Transverse colon (tissue), 4 donors: ENCODE measurements around the gene CYBC1. TPM values are rescaled to one million over a fixed set of nuclear protein-coding genes. Genes with fewer than 3 reads are reported as not detected.

Experiments used
- DNase-seq: peaks from one replicate; pipeline ENCODE4 v3.0.0-alpha.2; 2019
- H3K27ac ChIP-seq, 4 donors: fragments of 200-600 bp; sonication (generic); 2 replicates each; pipeline ENCODE4 v1.5.1; 2016 to 2018; ENCODE audit warnings: inconsistent platforms in 4 of 4
- H3K27me3 ChIP-seq: fragments of 200-600 bp; sonication (generic); 2 replicates; pipeline ENCODE4 v1.5.1; 2017; ENCODE audit warnings: inconsistent platforms
- H3K36me3 ChIP-seq, 4 donors: fragments of 200-600 bp; sonication (generic); 2 replicates each; pipeline ENCODE4 v1.5.1; 2017 to 2019; ENCODE audit warnings: inconsistent platforms in 4 of 4
- H3K4me1 ChIP-seq, 4 donors: fragments of 200-600 bp; sonication (generic); 2 replicates each; pipeline ENCODE4 v1.5.1; 2017 to 2020; ENCODE audit warnings: inconsistent platforms in 4 of 4
- H3K4me3 ChIP-seq, 4 donors: fragments of 200-600 bp; sonication (generic); 1 replicate in 1 of 4; 2 replicates in 3 of 4; pipeline versions ENCODE4 v1.5.1 to v1.6.1; 2017 to 2019; ENCODE audit warnings: inconsistent platforms in 4 of 4
- H3K9me3 ChIP-seq, 2 donors: fragments of 200-600 bp; sonication (generic); 2 replicates each; pipeline ENCODE4 v1.5.1; 2017 to 2019; ENCODE audit warnings: inconsistent platforms in 2 of 2
- CTCF ChIP-seq, 5 experiments: fragments of 200-600 bp in 3 of 5; fragments of 450-650 bp in 2 of 5; sonication (generic) in 3 of 5; IDR thresholded peaks; 1 replicate in 2 of 5; 2 replicates in 3 of 5; pipeline ENCODE4 v1.5.1; 2016 to 2017; ENCODE audit warnings: antibody characterized with exemption in 5 of 5, inconsistent platforms in 3 of 5, mild to moderate bottlenecking in 2 of 5, moderate library complexity in 1 of 5
- EP300 ChIP-seq: sonication (generic); formaldehyde crosslinking; IDR thresholded peaks from one replicate; pipeline ENCODE4 v1.6.1; 2017; ENCODE audit warnings: antibody characterized with exemption, low read depth
- POLR2A ChIP-seq: fragments of 450-650 bp; IDR thresholded peaks from one replicate; pipeline ENCODE4 v1.6.1; 2016; ENCODE audit warnings: antibody characterized with exemption, mild to moderate bottlenecking, moderate library complexity
- POLR2AphosphoS5 ChIP-seq, 3 donors: sonication (generic); formaldehyde crosslinking; IDR thresholded peaks; one replicate each; pipeline ENCODE4 v1.6.1; 2016; ENCODE audit warnings: antibody characterized with exemption in 3 of 3
- WGBS, 2 donors: methylation state at CpG; one replicate each; pipeline ENCODE4 v1.1.5; 2018; ENCODE audit warnings: low coverage in 1 of 2; 5-methylcytosine and 5-hydroxymethylcytosine counted together
- in situ Hi-C, 4 donors: fragments of 200-750 bp; cut with MboI; loops; one replicate each; pipeline versions ENCODE4 v1.15.0 to v1.15.1; 2017; ENCODE audit warnings: low sequenced_read_pairs in 3 of 4, low pct_ligation_motif_present in 1 of 4, low pct_unique_long_range_greater_than_20kb in 1 of 4
- intact Hi-C: fragments of 100-400 bp; cut with DNase I; formaldehyde crosslinking; loops from one replicate; pipeline ENCODE4 v1.15.1; 2023; ENCODE audit warnings: low total_unique reads
- total RNA-seq, 4 donors: library from RNA; depleted of rRNA; stranded (reverse); fragments of >200 nt; gene quantifications; one replicate each; pipeline ENCODE4 v1.1.0, GENCODE V29; 2016

CYBC1 gene
- total RNA-seq, 4 donors from 2014 or later, result 46.2 to 212 (median 86.2) TPM

GRCh38 chr17:82429824-82430223 is 20.7 kb downstream of the CYBC1 start:
- TF ChIP-seq CTCF (IDR thresholded peaks at IDR 0.05) (no peak), POLR2AphosphoS5 (IDR thresholded peaks at IDR 0.05) (no peak), EP300 (no peak), POLR2A (no peak)
- intact Hi-C loops, result no loop called here
- H3K27ac ChIP-seq, result no peak overlapping the region
- H3K27me3 ChIP-seq, result no peaks in the 10 kb centered on the region
- no peak for DNase-seq
- H3K36me3 ChIP-seq, result no peaks in the 10 kb centered on the region
- no peaks in the 10 kb centered on the region for H3K4me1 ChIP-seq
- in situ Hi-C loops, result no loop called here
- no peak overlapping the region for H3K4me3 ChIP-seq
- no peaks in the 10 kb centered on the region for H3K9me3 ChIP-seq
- WGBS, 2 donors, result 89% methylated on average over 7 of the region's 7 CpGs; no CpG with 5 or more reads in 1 of the 2 donors

GRCh38 chr17:82428546-82428945 is 22.0 kb downstream of the CYBC1 start:
- no peaks in the 10 kb centered on the region for H3K4me1 ChIP-seq
- DNase-seq, result no peak
- intact Hi-C loops, result no loop called here
- TF ChIP-seq EP300 (no peak), POLR2A (no peak), CTCF (IDR thresholded peaks at IDR 0.05) (no peak), POLR2AphosphoS5 (IDR thresholded peaks at IDR 0.05) (no peak)
- WGBS, 2 donors, result 92% methylated on average over 2 of the region's 3 CpGs; no CpG with 5 or more reads in 1 of the 2 donors
- no peak overlapping the region for H3K4me3 ChIP-seq
- H3K27me3 ChIP-seq, result no peaks in the 10 kb centered on the region
- H3K9me3 ChIP-seq, result no peaks in the 10 kb centered on the region
- in situ Hi-C loops, result no loop called here
- H3K36me3 ChIP-seq, result no peaks in the 10 kb centered on the region
- H3K27ac ChIP-seq, result no peak overlapping the region

GRCh38 chr17:82424863-82425159 is 25.7 kb downstream of the CYBC1 start:
- intact Hi-C loops, result no loop called here
- Histone ChIP-seq H3K4me1 (peaks cover 0 to 2% (median 0%) of the 10 kb centered on the region in 4 donors), H3K4me3 (no peak overlapping the region), H3K36me3 (no peaks in the 10 kb centered on the region), H3K27ac (no peak overlapping the region), H3K27me3 (no peaks in the 10 kb centered on the region), H3K9me3 (no peaks in the 10 kb centered on the region)
- WGBS, 2 donors, result 88 to 92% methylated on average over 2 of the region's 2 CpGs
- TF ChIP-seq POLR2AphosphoS5 (IDR thresholded peaks at IDR 0.05), result no peak
- no peak for TF ChIP-seq EP300
- no peak for TF ChIP-seq CTCF (IDR thresholded peaks at IDR 0.05)
- TF ChIP-seq POLR2A, result no peak
- DNase-seq, result no peak
- in situ Hi-C loops, result no loop called here

GRCh38 chr17:82424001-82424862 is 26.3 kb downstream of the CYBC1 start:
- WGBS, 2 donors, result 87 to 88% methylated on average over 14 to 25 of the region's 25 CpGs
- H3K9me3 ChIP-seq, result no peaks in the 10 kb centered on the region
- in situ Hi-C loops (no loop called here), intact Hi-C loops (no loop called here)
- TF ChIP-seq CTCF (IDR thresholded peaks at IDR 0.05) (peak; percentile 51 to 68 (median 62)), POLR2A (no peak)
- H3K27me3 ChIP-seq, result no peaks in the 10 kb centered on the region
- H3K36me3 ChIP-seq, result no peaks in the 10 kb centered on the region
- DNase-seq, result peak; percentile 55
- no peak overlapping the region for H3K4me3 ChIP-seq
- peaks cover 0 to 8% (median 5%) of the 10 kb centered on the region in 4 donors for H3K4me1 ChIP-seq
- no peak overlapping the region for H3K27ac ChIP-seq
